Activated naive CD4-positive, alpha-beta T cell treated with Interleukin-2 at 50 U/mL for 16 hours (primary cell): ENCODE results near the gene STARD10.
"Not testable (repeated sequence)": the region's sequence is repeated elsewhere in the genome, so short reads cannot be mapped to it uniquely, and the experiment has no call there.

ENCODE experiments used
- DNase-seq: peaks from one replicate; pipeline ENCODE4 v3.0.0-alpha.2; 2020

The STARD10 gene

DNA sequence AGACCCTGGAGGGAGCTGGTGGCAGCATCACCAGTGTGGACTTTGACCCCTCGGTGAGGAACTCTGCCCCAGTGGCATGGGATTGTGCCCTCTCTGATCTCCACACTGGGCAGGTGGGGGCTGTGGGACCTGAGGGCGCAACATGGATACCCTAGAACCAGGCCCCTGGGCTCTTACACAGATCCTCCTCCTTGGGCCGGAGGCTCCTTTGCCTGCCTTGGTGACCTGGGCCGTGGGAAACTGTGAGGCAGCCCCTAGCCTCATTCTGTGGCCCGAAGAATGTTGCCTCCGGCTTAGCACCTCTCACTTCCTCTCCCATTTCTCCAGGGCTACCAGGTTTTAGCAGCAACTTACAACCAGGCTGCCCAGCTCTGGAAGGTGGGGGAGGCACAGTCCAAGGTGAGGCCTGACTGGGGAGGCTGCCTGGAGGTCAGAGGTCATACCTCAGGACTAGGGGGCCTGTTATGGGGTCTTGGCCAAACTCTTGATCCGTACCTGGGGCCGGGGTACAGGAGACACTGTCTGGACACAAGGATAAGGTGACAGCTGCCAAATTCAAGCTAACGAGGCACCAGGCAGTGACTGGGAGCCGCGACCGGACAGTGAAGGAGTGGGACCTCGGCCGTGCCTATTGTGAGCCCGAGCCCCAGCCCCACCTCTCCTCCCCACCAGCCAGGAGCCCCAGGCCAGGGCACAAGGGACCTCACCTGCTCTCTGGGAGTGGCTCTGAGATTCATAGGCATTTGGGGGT, 32.5 kb upstream of the STARD10 start:
- DNase-seq, result no peak

DNA sequence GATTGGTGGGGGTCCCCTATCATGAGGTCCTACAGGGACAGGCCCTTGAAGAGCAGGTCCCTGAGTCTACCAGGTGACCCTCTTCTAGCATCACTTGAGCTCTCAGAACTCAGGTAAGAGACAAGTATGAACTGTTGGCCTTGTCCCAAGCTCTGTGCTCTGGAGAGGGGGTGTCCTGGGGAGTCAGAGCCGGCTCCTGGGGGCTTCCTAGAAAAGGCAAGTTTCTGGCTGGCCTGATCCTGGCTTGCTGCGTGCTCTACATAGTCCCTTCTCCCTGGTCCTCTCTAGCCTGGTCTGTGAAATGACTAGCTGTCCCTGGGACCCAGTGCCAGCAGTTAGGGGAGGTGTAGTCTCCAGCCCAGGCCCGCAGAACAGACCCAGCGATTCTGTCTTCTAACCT, 31.8 kb upstream of the STARD10 start:
- DNase-seq, result no peak

DNA sequence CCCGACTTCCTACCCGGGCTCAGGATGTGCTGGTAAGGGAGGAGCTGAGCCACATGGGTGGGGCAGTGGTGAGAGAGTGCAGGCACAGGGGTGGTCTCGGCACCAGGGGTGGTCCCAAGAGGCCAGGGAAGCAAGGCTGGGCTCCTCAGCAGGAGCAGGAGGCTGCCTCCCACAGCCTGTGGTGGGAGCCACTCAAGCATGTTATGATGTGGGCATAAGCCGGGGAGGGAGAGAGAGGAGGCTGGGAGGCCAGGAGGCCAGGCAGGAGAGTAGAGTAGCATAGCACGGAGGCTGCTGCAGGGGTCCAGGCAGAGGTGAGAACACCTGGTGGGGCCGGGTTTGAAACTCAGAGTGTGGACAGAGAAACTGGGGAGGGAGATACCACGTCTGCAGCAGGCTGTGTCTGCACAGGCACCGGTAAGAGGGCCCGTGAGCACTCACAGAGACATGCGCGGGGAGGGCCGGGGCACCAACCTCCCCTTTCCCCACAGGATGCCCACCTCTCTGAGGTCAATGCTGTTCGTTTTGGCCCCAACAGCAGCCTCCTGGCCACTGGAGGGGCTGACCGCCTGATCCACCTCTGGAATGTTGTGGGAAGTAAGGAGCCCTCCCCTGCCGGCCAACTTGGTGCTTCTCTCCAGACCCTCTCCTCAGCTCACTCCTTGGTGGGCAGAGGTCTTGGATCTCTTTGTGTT, 31.1 kb upstream of the STARD10 start:
- DNase-seq, result no peak

DNA sequence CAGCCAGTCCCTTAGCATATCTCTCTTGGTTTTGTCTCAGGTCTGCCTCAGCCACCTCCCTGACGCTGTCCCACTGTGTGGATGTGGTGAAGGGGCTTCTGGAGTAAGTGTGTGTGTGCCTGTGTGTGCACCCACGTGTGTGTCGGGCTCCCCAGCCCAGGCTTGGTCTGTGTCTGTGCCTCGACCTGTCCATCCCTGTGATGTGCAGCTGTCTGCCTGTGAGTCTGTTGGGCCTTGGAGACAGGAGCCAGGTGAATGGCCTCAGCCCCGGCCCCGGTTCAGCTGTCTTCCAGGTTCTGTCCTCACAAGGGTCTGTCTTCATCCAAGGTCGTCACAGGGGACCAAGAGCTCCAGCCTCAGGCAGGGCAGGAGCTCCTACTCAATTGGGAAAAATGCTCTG, 30.2 kb upstream of the STARD10 start:
- DNase-seq, result no peak

DNA sequence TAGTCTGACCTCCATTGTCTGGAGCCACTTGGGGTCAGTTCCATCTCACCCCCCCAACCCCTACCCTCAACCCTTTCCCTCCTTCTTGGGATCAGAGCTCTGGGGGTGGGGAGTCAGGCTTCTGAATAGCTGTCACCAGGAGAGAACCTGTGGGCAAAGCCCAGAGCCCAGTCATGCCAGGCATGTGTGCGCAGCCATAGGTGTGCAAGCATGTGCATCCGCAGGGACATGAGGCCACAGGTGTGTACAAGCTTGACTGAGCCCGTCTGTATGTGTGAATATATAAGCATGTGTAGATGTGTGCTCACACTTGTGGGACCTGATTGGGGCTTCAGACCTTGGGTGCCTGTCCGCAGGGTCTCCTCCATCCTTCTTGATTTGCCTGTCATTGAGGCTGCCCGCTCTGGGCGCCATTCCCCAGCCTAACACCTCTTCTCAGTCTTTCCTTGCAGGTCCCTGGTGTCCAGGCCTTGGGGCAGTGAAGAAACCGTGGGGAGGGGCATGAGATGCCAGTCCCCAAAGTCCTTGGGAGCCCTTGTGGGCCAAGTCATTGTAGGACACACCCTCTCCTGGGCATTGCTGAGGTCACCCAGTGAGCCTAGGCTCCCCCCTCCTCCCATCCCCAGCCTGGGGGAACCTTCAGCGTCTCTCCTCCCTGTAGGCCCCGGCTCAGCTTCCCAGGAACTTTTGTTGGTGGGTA, 29.4 kb upstream of the STARD10 start:
- DNase-seq, result no peak

DNA sequence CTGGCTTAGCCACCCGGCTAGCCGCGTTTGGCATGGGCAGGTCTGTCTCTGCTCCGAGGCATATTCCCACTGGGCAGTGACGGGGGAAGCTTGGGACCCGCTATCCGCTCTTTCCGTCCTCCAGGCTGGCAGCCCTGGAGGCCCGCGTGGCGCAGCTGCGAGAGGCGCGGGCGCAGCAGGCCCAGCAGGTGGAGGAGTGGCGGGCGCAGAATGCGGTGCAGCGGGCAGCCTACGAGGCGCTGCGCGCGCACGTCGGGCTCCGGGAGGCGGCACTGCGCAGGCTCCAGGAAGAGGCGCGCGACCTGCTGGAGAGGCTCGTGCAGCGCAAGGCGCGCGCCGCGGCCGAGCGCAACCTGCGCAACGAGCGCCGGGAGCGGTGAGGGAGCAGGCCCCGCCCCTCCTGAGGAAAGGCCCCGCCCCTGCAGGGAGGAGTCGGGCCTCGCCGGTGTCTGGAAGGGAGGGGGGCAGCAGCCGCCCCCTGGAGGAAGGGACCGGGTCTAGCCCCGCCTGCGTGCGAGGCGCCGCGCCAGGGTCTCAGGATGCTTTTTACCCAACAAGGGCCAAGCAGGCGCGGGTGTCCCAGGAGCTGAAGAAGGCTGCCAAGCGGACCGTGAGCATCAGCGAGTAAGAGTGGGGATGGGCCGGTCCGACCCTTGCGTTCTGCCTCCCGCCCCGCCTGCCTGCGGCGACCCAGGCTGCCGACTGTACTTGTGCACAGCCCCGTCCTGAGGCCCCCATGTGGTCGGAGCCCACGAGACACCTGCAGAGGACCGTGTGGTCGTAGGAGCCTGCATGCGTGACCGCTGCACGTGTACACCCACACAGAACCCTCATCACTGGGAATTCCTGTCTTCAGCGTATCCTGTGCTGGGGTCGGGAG, 28.3 kb upstream of the STARD10 start:
- peak; percentile 91 for DNase-seq

DNA sequence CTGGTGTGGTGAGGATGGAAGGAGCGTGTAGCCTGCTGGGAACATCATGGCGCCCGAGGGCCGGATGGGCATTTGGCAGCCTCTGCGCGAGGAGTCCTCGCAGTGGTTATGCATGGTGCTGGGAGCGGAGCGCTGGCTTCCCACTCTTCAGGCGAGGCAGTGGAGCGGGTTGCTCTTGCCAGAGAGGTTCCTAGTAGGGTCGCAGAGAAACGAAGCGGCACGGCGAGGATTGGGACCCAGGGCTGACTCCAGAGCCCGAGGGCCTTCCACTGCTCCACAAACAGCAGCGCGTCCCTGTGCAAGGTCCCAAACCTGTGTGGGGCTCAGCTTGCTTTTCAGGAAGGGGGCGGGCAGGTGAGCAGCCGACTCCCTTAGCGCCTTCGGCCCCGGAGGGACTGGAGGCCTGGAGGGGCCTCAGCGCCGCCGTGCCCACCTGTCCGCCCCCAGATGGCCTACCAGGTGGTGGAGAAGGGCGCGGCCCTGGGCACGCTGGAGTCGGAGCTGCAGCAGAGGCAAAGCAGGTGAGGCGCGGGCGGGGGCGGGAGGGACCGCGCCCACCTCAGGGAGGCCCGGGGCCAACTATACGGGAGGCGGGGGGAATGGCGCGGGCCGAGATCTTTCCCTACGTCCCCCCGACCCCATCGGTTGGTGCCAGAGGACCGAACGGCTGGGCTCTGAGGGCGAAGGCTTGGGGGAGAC, 27.5 kb upstream of the STARD10 start:
- DNase-seq, result no peak

DNA sequence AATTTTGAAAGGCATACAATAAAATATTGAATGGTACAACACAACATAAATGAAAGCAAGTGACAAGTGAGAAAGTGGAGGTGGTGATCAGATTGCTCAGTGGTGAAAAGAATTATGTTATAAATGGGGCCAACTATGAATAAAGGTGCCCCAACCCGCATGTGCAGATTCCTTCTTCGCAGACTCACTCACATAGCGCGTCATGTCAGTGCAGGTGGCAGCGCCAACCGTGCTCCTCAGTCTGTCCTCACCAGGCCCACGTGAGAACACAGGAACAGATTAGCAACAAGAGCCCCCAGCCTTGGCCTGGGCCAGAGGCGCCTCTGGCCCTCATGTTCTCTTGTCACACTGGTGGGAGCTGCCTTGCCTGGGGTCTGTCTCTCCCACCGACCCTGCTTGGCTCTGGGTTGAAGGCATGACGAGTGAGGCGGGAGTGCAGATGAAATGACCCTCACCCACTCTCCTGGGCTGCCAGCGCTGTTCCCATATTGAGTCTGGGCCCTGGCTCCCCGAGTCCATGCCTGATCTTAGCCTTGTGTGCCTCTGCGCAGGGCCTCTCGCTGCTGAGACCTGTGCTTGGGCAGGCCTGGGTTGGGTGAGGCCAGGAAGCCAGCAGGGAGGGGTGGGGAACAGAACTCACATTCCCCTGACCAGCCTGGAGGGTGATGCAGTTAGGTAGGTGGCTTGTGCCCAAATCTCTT, 26.7 kb upstream of the STARD10 start:
- no peak for DNase-seq

DNA sequence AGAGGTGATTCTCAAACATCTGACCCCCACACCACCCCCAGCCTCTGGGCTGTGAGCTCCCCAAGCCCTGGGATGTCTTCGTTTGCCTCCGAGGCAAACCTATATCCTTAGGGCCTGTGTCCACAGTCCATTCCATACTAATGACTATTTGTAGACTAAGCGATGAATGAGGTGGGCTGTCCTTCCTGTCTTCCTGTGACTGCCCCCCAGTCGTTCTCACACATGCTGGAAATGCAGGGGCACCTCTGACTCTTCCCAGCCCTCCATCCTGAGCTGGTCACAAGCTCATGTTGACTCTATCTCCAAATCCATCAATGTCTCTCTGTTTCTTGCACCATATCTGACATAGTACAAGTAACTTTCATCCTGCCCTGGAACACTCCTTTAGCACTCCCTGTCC, 25.1 kb upstream of the STARD10 start:
- DNase-seq, result no peak

DNA sequence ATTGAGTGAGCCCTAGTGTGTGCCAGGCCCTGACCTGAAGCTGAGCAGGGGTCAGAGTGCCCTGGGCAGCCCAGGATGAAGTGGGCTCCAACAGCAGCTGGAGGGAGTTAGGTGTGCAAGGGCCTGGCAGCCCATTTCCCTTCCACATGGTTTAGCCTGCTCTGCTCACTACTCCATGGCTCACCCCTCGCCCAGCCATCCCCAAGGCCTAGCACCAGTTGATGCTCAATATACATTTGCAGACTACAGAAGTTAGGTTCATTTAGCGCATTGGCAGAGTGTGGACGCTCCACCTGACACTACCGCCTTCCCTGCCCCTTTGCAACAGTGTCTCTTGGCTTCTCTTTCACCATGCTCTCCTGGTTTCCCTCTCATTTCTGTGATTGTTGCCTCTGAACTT, 24.1 kb upstream of the STARD10 start:
- DNase-seq, result no peak

DNA sequence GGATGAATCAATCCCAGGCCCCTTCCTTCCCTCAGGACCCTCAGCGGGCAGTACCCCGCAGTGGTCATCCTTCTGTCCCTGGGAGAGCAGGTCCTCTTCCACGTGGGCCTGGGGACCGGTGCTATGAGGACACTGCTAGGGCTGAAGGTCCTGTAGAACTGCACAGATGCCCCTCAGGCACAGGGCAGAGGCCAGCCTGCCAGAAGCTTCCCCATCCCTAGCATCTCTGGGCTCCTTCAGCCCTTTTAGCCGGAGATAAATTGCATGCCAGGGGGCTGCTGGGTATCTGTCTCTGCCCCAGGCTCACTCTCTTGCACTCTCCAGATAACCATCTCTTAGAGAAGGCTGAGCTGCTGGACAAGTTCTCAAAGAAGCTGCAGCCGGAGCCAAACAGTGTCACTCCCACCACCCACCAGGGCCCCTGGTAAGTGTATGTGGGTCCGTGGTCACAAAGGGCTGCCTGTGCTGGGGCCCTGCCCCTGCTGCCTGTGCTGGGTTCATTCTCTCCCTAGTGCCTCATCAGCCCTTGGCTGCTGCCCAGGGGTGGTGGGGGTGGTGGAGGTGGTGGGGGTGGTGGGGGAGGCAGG, 22.6 kb upstream of the STARD10 start:
- DNase-seq, result no peak

DNA sequence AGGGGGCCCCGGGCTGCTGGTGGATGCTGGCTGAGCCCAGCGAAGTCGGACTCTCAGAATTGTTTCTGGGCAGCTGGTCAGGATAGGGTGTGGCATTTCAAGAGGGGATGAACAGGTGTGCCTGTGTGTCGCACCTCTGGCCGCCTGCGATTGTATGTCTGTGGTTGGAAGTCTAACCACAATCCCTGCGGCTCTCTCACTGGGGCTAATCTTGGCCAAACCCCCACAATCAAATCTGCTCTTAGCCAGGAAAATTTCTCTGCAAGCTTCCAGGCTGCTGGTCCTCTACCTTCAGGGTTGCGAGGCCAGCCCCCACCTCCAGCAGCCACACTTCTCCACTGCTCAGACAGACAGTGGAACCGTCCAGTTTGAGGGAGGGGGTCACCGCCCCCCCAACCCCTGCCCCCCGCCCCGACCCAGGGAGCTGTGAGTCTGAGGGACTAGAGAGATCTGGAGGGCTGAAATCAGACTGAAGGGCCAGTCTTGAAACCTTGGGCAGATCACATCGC, 21.3 kb upstream of the STARD10 start:
- no peak for DNase-seq

DNA sequence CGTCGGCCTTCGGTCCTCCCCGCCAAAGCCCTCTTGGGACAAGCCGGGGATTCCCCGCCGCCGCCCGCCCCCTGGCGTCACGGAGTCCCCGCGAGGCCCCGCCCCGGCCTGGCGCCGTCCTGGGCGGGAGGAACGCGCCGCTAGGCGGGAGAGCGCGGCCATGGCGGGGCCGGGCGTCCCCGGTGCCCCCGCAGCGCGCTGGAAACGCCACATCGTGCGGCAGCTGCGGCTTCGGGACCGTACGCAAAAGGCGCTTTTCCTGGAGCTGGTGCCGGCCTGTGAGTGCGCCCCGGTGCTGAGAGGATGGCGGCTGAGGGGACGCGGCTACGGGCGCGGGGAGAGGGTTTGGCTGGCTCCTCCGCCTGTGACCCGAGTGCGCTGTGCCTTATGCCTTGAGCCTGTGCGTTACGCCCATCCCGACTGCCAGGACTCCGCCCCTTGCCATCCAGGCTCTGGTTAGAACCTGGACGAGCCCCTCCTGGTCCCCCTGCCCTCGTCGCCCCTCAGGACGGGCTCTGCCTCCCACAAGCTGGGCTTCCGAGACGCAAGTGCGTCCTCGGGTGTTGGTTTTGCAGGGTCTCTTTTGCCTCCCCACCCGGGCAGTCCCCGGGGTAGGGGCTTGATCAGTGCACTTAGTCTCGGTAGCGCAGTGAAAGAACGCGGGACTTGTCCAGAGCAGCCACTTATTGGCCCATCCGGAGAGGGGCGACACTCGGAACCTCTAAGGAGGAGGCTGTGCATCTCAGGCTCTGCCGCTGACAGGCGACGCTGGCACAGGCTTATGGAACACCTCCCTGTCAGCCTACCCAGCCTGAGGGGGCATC, 20.7 kb upstream of the STARD10 start, which contains the start of gene ATG16L2:
Gene ATG16L2, plus strand, starts transcription at position 126 of the 824 bp plus-strand sequence. Its CDS starts 35 bp downstream, at position 161.
- peak; percentile 91 for DNase-seq

DNA sequence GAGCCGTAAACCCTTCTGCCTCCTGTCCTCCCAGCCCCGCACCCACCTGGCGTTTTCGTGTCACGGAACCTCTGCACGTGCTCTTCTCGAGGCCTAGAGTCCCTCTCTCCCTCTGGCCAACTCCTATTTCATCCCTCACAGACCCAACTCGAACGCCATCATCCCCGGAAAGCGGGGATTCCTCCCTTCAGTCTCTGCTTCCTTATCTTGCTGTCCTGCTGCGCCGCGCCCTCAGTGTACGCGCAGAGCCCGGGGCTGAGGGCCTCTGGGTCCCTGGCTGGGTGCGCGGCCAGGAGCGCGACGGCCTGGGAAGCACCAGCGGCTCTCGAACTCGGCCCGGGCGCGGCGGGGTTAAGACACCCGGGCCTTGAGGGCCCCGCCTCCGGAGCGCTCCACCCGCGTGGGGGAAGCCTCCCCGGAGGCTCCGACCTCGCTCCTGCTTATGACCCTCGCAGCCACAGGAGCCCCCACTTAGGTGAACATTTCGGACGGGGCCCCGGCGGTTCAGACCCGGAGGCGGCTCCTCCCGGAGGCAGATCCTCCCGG, 20.0 kb upstream of the STARD10 start:
- DNase-seq, result no peak

DNA sequence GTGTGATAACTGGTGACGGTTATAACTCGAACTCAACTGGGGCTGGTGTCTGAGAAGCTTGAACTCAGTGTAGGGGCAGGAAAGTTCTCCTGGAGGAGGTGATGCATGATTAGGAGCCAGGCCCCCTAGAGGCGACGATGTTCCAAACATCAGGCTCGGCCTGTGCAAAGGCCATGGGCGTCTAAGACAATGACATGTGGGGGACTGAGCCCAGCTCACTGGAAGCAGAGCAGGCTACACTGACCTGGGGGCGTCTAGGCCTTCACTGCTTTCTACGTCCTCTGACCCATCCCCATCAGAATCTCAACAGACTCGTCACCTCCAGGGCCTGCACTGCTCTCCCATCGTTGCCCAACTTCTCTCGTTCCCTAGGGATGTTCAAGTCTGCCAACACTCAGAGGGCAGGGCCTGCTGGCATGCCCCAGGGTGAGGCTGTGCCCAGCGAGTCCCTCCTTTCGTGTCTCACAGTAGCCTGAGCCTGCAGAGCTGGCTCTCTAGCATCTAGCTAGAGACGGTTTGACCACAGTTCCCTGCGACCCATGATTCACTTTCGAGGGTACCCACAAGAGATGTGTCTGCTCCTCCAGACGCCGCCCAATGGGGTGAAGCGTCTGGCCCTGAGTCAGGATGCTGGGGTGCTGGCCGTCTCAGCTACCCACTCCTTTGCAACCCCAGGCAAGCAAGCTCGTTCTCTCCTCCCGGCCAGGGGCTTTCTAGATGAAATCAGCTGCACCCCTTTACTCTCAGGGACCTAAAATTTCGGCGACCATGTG, 19.3 kb upstream of the STARD10 start:
- DNase-seq, result peak; percentile 80

DNA sequence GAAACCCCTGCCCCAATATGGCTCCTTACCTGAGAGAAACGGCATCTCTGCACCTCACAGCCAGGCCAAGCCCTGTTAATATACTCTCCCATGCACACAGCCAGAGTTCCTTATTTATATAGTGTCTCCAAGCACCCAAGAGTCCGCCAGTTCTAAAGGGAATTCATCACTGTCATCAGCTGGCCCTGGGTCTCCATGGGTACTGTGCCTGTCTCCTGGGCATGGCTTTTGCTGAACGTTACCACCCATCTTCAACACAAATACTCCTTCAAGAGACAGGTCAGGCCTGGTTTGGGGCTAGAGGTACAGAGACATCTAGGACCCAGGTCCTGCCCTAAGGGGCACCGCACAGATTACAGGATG, 18.7 kb upstream of the STARD10 start:
- DNase-seq, result no peak

DNA sequence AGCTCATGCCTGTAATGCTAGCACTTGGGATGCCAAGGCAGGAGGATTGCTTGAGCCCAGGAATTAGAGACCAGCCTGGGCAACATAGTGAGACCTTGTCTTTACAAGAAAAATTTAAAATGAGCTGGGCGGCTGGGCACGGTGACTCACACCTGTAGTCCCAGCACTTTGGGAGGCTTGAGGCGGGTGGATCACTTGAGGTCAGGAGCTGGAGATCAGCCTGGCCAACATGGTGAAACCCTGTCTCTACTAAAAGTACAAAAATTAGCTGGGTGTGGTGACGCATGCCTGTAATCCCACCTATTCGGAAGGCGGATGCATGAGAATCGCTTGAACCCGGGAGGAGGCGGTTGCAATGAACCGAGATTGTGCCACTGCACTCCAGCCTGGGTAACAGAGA, 17.8 kb upstream of the STARD10 start:
- not testable (repeated sequence) for DNase-seq

DNA sequence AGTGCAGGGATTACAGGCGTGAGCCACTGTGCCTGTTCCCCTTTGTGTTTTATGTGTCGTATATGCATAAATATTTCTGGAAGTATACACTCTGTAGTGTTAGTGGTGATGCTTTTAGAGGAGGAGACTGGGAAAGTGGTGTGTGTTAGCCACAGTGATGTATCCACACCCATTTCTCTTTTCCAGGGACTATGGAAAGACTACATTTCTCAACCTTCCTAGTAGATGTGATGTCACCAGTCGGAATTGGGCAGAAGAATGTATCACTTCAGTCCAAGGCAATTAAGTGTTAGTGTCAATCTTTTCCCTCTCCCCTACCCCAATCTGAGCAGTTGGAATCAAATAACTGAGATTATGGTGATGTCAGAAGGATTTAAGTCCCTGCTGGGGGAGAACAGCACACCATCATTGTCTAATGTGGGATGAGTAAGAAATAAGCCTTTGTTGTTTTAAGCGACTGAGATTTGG, 14.5 kb upstream of the STARD10 start:
- DNase-seq, result no peak

DNA sequence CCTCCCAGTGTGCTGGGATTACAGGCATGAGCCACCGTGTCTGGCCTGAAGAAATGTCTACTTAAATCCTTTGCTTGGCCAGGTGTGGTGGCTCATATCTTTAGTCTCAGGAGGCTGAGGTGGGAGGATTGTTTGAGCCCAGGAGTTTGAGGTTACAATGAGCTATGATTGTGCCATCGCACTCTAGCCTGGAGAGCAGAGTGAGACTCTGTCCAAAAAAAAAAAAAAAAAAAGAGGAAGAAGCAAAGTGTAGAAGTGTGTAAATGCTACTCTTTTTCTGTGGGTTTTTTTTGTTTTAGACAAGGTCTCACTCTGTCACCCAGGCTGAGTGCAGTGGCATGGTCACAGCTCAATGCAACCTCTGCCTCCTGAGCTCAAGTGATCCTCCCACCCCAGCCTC, 13.9 kb upstream of the STARD10 start:
- DNase-seq, result no peak
